Ascending aorta (tissue), 2 donors: ENCODE results near the gene CCN2. TPM values are rescaled to one million over a fixed set of nuclear protein-coding genes. Genes with fewer than 3 reads are reported as not detected.
A peak's percentile ranks its signal among the peaks of the same experiment; 100 is the strongest.

Source experiments
- DNase-seq, 2 donors: peaks; one replicate each; pipeline ENCODE4 v3.0.0-alpha.2; 2019; ENCODE audit warnings: low spot score in 2 of 2
- H3K27ac ChIP-seq, 2 donors: fragments of 200-600 bp; sonication (generic); one replicate each; pipeline ENCODE4 v1.5.1; 2016 to 2017; ENCODE audit warnings: mild to moderate bottlenecking in 1 of 2
- H3K27me3 ChIP-seq: fragments of 200-600 bp; sonication (generic); one replicate; pipeline ENCODE4 v1.5.1; 2017
- H3K36me3 ChIP-seq, 2 donors: fragments of 200-600 bp; sonication (generic); one replicate each; pipeline ENCODE4 v1.5.1; 2016
- H3K4me1 ChIP-seq, 2 donors: fragments of 200-600 bp; sonication (generic); one replicate each; pipeline ENCODE4 v1.5.1; 2016 to 2017; ENCODE audit warnings: mild to moderate bottlenecking in 1 of 2
- H3K4me3 ChIP-seq, 2 donors: fragments of 200-600 bp; sonication (generic); one replicate each; pipeline ENCODE4 v1.5.1; 2016 to 2017; ENCODE audit warnings: mild to moderate bottlenecking in 1 of 2
- H3K9me3 ChIP-seq, 2 donors: fragments of 200-600 bp; sonication (generic); one replicate each; pipeline ENCODE4 v1.5.1; 2016
- intact Hi-C: fragments of 100-400 bp; cut with DNase I; formaldehyde crosslinking; loops from one replicate; pipeline ENCODE4 v1.15.1; 2023
- total RNA-seq: library from RNA; depleted of rRNA; stranded (reverse); fragments of >200 nt; gene quantifications from one replicate; pipeline ENCODE4 v1.1.0, GENCODE V29; 2016
- TF ChIP-seq, protein P1 (sequence below), 3 experiments: fragments of 200-600 bp in 2 of 3; fragments of 450-650 bp in 1 of 3; sonication (generic) in 2 of 3; IDR thresholded peaks; one replicate each; pipeline ENCODE4 v1.5.1; 2016 to 2019; ENCODE audit warnings: antibody characterized with exemption in 3 of 3, mild to moderate bottlenecking in 1 of 3, moderate library complexity in 1 of 3

Gene CCN2
- total RNA-seq, 1 donor from 2014 or later, result 916 TPM

DNA sequence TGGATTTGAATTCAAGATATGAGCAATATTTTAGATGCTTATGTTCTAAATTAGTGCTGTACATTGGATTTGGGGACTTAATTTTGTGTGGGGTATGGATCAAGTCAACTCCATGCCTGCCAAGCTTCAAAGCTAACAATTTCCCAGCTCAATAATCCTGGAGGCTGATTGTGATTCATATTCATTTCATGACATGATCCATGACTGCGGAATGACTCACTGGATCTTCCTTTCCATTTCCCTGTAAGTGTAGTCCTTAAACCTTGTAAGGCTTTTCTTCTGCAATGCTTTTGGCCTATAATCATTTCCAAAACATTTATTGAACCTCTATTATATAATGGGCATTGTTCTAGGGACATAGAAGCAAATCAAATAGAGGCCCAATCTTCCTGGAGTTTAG, 44.7 kb upstream of the CCN2 start:
- no peak overlapping the region for H3K4me3 ChIP-seq
- no peaks in the 10 kb centered on the region for H3K27me3 ChIP-seq
- TF ChIP-seq, protein P1, sequence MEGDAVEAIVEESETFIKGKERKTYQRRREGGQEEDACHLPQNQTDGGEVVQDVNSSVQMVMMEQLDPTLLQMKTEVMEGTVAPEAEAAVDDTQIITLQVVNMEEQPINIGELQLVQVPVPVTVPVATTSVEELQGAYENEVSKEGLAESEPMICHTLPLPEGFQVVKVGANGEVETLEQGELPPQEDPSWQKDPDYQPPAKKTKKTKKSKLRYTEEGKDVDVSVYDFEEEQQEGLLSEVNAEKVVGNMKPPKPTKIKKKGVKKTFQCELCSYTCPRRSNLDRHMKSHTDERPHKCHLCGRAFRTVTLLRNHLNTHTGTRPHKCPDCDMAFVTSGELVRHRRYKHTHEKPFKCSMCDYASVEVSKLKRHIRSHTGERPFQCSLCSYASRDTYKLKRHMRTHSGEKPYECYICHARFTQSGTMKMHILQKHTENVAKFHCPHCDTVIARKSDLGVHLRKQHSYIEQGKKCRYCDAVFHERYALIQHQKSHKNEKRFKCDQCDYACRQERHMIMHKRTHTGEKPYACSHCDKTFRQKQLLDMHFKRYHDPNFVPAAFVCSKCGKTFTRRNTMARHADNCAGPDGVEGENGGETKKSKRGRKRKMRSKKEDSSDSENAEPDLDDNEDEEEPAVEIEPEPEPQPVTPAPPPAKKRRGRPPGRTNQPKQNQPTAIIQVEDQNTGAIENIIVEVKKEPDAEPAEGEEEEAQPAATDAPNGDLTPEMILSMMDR (IDR thresholded peaks at IDR 0.05), result no peak
- H3K4me1 ChIP-seq, result peaks cover 0 to 12% of the 10 kb centered on the region in 2 donors
- H3K36me3 ChIP-seq, result no peaks in the 10 kb centered on the region
- intact Hi-C loops, result loop anchor here (5.0 kb wide), 1 partner anchor 39 kb away; no protein-coding TSS in a partner anchor
- no peak for DNase-seq
- no peak overlapping the region for H3K27ac ChIP-seq
- no peaks in the 10 kb centered on the region for H3K9me3 ChIP-seq

DNA sequence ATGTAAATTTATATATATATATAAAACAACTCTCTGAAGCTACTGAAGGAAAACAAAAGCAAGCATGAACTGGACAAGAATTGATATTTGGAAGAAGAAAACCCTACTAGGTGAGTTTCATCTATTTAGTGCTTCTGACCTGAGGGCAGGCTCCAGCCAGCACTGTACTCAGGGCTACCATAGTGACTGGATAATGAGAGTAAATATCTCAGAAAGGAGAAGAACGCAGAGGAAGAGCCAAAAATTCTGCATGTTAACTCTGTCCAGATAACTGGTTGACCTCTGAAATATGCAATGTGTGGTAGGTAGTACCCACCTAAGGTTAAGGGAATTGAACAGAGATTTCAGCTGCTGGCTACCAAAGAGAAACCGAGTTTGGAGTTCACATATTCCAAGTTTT, 41.4 kb upstream of the CCN2 start:
- Histone ChIP-seq H3K27me3 (no peaks in the 10 kb centered on the region), H3K27ac (no peak overlapping the region), H3K4me1 (no peaks in the 10 kb centered on the region), H3K4me3 (no peak overlapping the region), H3K36me3 (no peaks in the 10 kb centered on the region), H3K9me3 (no peaks in the 10 kb centered on the region)
- TF ChIP-seq, protein P1 (IDR thresholded peaks at IDR 0.05), result no peak
- no peak for DNase-seq
- intact Hi-C loops, result no loop called here

DNA sequence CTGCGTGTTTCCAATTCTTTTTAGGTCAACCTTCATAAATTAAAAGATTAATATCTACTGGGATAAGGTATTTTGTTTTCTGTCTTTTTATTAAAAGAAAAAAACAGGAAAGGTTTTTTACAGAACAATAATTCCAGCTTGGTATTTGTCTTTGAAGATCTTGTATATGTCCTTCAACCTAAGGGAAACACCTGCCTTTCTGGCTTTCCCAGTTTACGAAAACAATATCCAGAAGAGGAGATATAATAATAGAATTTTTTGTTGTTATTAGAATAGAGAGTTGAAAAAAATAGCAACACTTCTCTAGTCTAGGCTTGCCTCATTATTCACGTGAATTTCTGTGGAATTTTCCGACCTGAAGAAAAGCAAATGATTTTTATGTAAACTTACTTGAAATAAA, 37.9 kb upstream of the CCN2 start:
- intact Hi-C loops, result no loop called here
- TF ChIP-seq, protein P1 (IDR thresholded peaks at IDR 0.05), result no peak
- H3K27me3 ChIP-seq, result no peaks in the 10 kb centered on the region
- no peak overlapping the region for H3K27ac ChIP-seq
- H3K4me3 ChIP-seq, result no peak overlapping the region
- H3K4me1 ChIP-seq, result peaks cover 0 to 6% of the 10 kb centered on the region in 2 donors
- no peak for DNase-seq
- H3K9me3 ChIP-seq, result no peaks in the 10 kb centered on the region
- H3K36me3 ChIP-seq, result no peaks in the 10 kb centered on the region

DNA sequence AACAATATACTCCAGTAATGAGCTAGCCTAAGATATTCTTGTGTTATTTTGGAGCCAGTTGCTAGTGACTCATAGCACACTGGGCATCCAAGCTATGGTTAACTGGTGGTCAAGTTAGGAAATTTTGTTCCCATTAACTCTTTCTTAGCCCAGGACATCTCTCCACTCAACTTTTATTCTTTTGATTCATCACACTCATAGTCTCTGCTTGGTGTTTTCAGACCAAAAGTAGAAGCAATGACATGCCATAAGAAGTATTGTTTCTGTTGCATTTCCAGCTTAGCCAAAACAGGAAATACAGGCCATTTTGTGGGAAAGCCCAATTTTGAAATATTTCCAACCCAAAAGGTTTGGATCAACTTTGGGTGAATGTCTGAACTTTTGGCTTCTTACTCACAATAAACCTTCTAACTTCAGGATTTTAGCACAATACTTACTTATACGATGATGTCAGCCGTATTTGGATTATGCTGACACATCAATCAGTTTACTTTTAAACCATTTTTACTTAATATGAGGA, 31.6 kb upstream of the CCN2 start:
- Histone ChIP-seq H3K4me3 (no peak overlapping the region), H3K27ac (peak overlapping the region; percentile 28 to 55), H3K27me3 (no peaks in the 10 kb centered on the region), H3K9me3 (no peaks in the 10 kb centered on the region), H3K36me3 (no peaks in the 10 kb centered on the region), H3K4me1 (peaks cover 0 to 31% of the 10 kb centered on the region in 2 donors)
- intact Hi-C loops, result no loop called here
- TF ChIP-seq, protein P1 (IDR thresholded peaks at IDR 0.05), result no peak
- no peak for DNase-seq

DNA sequence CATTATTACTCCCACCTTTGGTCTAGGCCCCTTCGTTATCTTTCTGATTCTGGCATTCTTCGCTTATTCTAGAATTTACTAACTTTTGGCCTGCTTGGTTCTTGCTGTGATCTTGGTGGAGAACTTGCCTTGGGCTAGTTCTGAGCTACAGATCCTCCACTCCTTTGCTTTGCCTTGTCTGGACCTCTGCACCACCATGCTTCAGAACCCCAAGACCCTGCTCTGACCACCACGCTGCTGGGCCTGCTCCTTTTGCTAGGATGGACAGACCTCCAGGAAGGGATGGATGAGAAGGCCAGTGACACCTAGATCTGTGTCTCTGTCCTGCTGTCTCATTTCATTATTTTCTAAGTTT, 30.4 kb upstream of the CCN2 start:
- H3K36me3 ChIP-seq, result no peaks in the 10 kb centered on the region
- TF ChIP-seq, protein P1 (IDR thresholded peaks at IDR 0.05), result no peak
- intact Hi-C loops, result no loop called here
- no peaks in the 10 kb centered on the region for H3K27me3 ChIP-seq
- no peak for DNase-seq
- H3K27ac ChIP-seq, result no peak overlapping the region
- no peaks in the 10 kb centered on the region for H3K9me3 ChIP-seq
- peaks cover 0 to 35% of the 10 kb centered on the region in 2 donors for H3K4me1 ChIP-seq
- no peak overlapping the region for H3K4me3 ChIP-seq
